ENCODE data around the gene SUSD4.

- no peak for TF ChIP-seq NR2C2 (IDR thresholded peaks at IDR 0.05; ENCODE audit: borderline replicate concordance, control insufficient read depth, insufficient read length, low read depth)
- no peak for TF ChIP-seq POLR2A (IDR thresholded peaks at IDR 0.05; ENCODE audit: low read depth, low read length)
- no peak for TF ChIP-seq TCF7 (IDR thresholded peaks at IDR 0.05; ENCODE audit: borderline replicate concordance)
- TF ChIP-seq, protein P1, sequence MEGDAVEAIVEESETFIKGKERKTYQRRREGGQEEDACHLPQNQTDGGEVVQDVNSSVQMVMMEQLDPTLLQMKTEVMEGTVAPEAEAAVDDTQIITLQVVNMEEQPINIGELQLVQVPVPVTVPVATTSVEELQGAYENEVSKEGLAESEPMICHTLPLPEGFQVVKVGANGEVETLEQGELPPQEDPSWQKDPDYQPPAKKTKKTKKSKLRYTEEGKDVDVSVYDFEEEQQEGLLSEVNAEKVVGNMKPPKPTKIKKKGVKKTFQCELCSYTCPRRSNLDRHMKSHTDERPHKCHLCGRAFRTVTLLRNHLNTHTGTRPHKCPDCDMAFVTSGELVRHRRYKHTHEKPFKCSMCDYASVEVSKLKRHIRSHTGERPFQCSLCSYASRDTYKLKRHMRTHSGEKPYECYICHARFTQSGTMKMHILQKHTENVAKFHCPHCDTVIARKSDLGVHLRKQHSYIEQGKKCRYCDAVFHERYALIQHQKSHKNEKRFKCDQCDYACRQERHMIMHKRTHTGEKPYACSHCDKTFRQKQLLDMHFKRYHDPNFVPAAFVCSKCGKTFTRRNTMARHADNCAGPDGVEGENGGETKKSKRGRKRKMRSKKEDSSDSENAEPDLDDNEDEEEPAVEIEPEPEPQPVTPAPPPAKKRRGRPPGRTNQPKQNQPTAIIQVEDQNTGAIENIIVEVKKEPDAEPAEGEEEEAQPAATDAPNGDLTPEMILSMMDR (IDR thresholded peaks at IDR 0.05 in 2 of 3, conservative IDR thresholded peaks at IDR 0.05 in 1 of 3; ENCODE audit: control insufficient read depth in 2 of 3, extremely low read depth in 1 of 3, insufficient read depth in 1 of 3, low read depth in 3 of 3, low read length in 3 of 3): no peak
- TF ChIP-seq BHLHE40 (IDR thresholded peaks at IDR 0.05; ENCODE audit: borderline replicate concordance in 1 of 2, low read depth in 2 of 2, low read length in 1 of 2): no peak
- no peak for TF ChIP-seq KLF5 (IDR thresholded peaks at IDR 0.05; ENCODE audit: partially characterized antibody)
- TF ChIP-seq HDAC2 (IDR thresholded peaks at IDR 0.05): no peak
- TF ChIP-seq CHD2 (IDR thresholded peaks at IDR 0.05; ENCODE audit: borderline replicate concordance, low read depth, low read length): no peak
- TF ChIP-seq, protein P2, sequence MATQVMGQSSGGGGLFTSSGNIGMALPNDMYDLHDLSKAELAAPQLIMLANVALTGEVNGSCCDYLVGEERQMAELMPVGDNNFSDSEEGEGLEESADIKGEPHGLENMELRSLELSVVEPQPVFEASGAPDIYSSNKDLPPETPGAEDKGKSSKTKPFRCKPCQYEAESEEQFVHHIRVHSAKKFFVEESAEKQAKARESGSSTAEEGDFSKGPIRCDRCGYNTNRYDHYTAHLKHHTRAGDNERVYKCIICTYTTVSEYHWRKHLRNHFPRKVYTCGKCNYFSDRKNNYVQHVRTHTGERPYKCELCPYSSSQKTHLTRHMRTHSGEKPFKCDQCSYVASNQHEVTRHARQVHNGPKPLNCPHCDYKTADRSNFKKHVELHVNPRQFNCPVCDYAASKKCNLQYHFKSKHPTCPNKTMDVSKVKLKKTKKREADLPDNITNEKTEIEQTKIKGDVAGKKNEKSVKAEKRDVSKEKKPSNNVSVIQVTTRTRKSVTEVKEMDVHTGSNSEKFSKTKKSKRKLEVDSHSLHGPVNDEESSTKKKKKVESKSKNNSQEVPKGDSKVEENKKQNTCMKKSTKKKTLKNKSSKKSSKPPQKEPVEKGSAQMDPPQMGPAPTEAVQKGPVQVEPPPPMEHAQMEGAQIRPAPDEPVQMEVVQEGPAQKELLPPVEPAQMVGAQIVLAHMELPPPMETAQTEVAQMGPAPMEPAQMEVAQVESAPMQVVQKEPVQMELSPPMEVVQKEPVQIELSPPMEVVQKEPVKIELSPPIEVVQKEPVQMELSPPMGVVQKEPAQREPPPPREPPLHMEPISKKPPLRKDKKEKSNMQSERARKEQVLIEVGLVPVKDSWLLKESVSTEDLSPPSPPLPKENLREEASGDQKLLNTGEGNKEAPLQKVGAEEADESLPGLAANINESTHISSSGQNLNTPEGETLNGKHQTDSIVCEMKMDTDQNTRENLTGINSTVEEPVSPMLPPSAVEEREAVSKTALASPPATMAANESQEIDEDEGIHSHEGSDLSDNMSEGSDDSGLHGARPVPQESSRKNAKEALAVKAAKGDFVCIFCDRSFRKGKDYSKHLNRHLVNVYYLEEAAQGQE (IDR thresholded peaks at IDR 0.05; ENCODE audit: low read depth, low read length): no peak
- TF ChIP-seq, protein P3, sequence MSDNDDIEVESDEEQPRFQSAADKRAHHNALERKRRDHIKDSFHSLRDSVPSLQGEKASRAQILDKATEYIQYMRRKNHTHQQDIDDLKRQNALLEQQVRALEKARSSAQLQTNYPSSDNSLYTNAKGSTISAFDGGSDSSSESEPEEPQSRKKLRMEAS (IDR thresholded peaks at IDR 0.05; ENCODE audit: low read depth, low read length): no peak
- TF ChIP-seq ZZZ3 (IDR thresholded peaks at IDR 0.05; ENCODE audit: control insufficient read depth, insufficient read length, low read depth): no peak
These were observed 26.6 kb upstream of the SUSD4 start for GRCh38 chr1:223390618-223391017.

Measured in GM12878 (cell line).